GM08714 (cell line): Measurements from ENCODE around the gene GON4L.
"Not testable (repeated sequence)": the region's sequence is repeated elsewhere in the genome, so short reads cannot be mapped to it uniquely, and the experiment has no call there.

ENCODE experiments used
- H3K4me3 ChIP-seq: fragments of 200-500 bp; sonication (Bioruptor generic); 2 replicates; pipeline ENCODE4 v1.5.1; 2014; ENCODE audit warnings: mild to moderate bottlenecking, low read length, inconsistent platforms
- ZNF274 ChIP-seq: IDR thresholded peaks from 2 replicates; pipeline ENCODE4 v1.6.1; 2012; ENCODE audit warnings: mild to moderate bottlenecking, low read depth, low read length

Gene GON4L

GRCh38 chr1:155760751-155761475 lies 96.1 kb downstream of the GON4L start:
- TF ChIP-seq ZNF274 = no peak
- H3K4me3 ChIP-seq = no peak overlapping the region

DNA sequence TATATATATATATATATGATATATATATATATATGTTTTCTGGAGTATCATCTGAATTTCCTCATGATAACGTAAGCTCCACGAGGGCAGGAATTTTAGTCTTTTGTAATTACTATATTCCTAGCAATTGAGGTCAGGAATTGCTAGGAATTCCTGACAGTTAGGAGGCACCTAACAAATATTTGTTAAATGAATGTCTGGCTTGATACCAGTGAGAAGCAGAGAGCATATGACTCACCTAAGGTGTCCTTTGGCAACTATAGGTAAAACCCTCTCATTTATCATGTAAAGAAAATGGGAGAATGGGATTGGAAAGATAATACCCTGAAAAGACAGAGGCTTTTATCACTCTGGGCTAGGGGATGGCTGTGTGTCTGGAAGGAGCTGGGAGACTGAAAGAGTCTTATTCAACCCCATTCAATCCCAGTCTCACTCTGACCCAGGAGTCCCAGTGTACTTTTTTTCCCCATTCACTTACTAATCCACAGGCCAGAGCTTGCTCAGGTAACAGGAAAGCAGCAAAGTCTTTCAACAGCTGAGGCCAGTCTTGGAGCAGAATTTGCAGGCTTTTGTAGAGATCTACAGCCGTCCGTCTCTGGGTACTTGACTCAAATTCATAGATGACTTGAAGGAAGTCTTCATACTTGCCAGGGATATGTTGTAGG lies 96.9 kb downstream of the GON4L start:
- TF ChIP-seq ZNF274 = no peak
- H3K4me3 ChIP-seq = no peak overlapping the region

- not testable (repeated sequence) for H3K4me3 ChIP-seq
These were observed 98.0 kb downstream of the GON4L start for GRCh38 chr1:155759017-155759416.

DNA sequence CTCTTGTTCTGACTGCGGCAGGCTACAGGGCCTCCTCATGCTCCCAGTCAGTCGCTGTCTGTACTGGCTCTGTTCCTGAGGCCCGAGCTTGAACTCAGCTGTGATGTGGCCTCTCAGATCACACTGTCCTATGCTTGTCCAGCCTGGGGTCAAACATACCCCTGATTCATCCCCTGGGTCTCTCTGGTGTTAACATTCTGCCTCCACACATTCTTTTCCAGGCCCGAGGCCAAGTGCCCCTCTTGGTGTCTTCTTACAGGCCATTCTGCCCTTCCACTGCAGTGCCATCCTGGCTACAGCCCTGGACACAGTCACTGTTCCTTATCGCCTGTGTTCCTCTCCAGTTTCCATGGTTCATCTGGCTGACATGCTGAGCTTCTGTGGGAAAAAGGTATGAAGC lies 108.9 kb downstream of the GON4L start:
- not testable (repeated sequence) for H3K4me3 ChIP-seq

DNA sequence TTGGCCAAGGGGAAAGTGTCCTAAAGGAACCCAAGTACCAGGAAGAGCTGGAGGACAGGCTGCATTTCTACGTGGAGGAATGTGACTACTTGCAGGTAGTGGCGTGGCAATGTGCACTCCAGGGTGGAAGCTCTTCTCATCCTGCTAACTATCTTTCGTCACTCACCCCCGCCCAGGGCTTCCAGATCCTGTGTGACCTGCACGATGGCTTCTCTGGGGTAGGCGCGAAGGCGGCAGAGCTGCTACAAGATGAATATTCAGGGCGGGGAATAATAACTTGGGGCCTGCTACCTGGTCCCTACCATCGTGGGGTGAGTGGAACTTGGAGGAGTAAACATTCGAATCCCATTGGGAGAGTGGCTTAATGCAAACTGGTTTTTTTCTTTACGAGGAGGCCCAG lies 109.4 kb downstream of the GON4L start:
- H3K4me3 ChIP-seq = not testable (repeated sequence)

GRCh38 chr1:155745284-155746228 lies 111.5 kb downstream of the GON4L start:
- peak overlapping the region; percentile 79 for H3K4me3 ChIP-seq

GRCh38 chr1:155744711-155745283 lies 112.2 kb downstream of the GON4L start:
- no peak for TF ChIP-seq ZNF274
- H3K4me3 ChIP-seq = peak overlapping the region; percentile 79

DNA sequence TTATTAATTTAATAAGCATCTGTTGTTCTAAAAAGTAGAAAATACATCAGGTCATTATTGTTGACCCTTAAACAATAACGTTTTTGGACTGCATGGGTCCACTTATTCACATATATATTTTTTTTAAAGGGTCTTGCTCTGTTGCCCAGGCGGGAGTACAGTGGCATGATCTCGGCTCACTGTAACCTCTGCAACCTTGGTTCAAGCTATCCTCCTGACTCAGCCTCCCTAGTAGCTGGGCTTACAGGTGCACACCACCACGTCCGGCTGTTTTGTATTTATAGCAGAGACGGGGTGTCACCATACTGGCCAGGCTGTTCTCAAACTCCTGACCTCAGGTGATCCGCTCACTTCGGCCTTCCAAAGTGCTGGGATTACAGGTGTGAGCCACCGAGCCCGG lies 115.1 kb downstream of the GON4L start:
- H3K4me3 ChIP-seq = no peak overlapping the region
- TF ChIP-seq ZNF274 = no peak

GRCh38 chr1:155740995-155741394 lies 116.0 kb downstream of the GON4L start:
- H3K4me3 ChIP-seq = no peak overlapping the region
- TF ChIP-seq ZNF274 = no peak

DNA sequence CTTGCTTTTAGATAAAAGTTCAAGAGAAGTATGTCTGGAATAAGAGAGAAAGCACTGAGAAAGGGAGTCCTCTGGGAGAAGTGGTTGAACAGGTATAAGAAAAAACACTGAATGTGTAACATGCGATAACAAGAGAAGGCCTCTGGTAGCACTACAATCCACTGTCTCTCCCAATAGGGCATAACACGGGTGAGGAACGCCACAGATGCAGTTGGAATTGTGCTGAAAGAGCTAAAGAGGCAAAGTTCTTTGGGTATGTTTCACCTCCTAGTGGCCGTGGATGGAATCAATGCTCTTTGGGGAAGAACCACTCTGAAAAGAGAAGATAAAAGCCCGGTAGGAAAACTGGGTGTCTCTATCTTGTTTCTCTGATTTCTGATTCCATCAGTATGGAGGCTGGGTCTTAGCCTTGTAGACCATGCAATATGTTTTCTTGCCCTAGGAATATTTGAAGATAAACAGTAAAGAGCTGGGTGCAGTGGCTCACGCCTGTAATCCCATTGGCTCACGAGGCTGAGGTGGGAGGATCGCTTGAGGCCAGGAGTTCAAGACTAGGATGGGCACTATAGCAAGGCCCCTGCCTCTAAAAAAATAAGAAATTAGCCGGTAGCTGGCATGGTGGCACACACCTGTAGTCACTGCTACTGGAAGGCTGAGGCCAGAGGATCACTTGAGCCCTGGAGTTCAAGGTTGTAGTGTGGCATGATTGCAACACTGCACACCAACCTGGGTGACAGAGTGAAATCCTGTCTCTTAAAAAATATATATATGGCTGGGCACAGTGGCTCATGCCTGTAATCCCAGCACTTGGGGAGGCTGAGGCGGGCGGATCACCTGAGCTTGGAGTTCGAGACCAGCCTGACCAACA lies 127.7 kb downstream of the GON4L start:
- H3K4me3 ChIP-seq = no peak overlapping the region
- no peak for TF ChIP-seq ZNF274

- no peak for TF ChIP-seq ZNF274
- no peak overlapping the region for H3K4me3 ChIP-seq
These were observed 131.9 kb downstream of the GON4L start for GRCh38 chr1:155725142-155725541.

- TF ChIP-seq ZNF274 = no peak
- no peak overlapping the region for H3K4me3 ChIP-seq
These were observed 137.3 kb downstream of the GON4L start for GRCh38 chr1:155719703-155720102.

DNA sequence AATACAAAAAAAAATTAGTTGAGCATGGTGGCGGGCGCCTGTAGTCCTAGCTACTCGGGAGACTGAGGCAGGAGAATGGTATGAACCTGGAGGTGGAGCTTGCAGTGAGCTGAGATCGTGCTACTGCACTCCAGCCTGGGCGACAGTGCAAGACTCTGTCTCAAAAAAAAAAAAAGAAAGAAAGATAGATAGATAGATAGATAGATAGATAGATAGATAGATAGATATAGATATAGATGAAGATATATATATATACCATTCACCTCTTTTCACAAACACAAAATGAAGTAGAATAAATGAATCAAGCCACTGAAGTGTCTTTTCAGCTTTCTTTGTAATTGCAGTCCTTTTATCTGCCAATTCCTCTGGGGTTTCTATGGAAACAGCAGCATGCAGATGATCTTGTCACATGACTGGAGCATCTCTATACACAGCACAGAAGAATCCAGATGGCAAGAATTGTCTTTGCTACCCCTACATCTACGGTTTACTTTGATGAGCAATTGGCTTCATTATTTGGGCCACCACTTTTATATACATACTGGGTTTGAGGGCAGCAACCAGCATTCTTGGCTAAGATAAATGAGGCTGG lies 138.4 kb downstream of the GON4L start:
- H3K4me3 ChIP-seq = not testable (repeated sequence)
